Osteocyte (in vitro differentiated cells): Measurements from ENCODE around the gene DHRS11. TPM values are rescaled to one million over a fixed set of nuclear protein-coding genes. Genes with fewer than 3 reads are reported as not detected.

Experiments used
- DNase-seq: peaks from one replicate; pipeline ENCODE4 v3.0.0; 2021; ENCODE audit warnings: mixed read lengths; ENCODE audit not compliant: unreplicated experiment; ENCODE audit errors: extremely low spot score
- H3K27ac Mint-ChIP-seq: one replicate; pipeline ENCODE4 v1.8.0; 2021; ENCODE audit warnings: mild to moderate bottlenecking, mixed read lengths; ENCODE audit not compliant: unreplicated experiment
- H3K27me3 Mint-ChIP-seq: one replicate; pipeline ENCODE4 v1.8.0; 2021; ENCODE audit warnings: mixed read lengths; ENCODE audit not compliant: unreplicated experiment
- H3K36me3 Mint-ChIP-seq: one replicate; pipeline ENCODE4 v1.8.0; 2021; ENCODE audit warnings: mixed read lengths; ENCODE audit not compliant: unreplicated experiment
- H3K4me1 Mint-ChIP-seq: one replicate; pipeline ENCODE4 v1.8.0; 2021; ENCODE audit warnings: mixed read lengths; ENCODE audit not compliant: unreplicated experiment
- H3K4me3 Mint-ChIP-seq: one replicate; pipeline ENCODE4 v1.8.0; 2021; ENCODE audit warnings: mild to moderate bottlenecking, moderate library complexity, mixed read lengths; ENCODE audit not compliant: unreplicated experiment
- H3K9me3 Mint-ChIP-seq: one replicate; pipeline ENCODE4 v1.8.0; 2021; ENCODE audit warnings: mixed read lengths; ENCODE audit not compliant: unreplicated experiment
- total RNA-seq: library from RNA; stranded (reverse); gene quantifications from 2 replicates; pipeline ENCODE4 v1.2.1, GENCODE V29; 2021
- TF ChIP-seq, protein P1 (sequence below): fragments of 200-600 bp; sonication (generic); IDR thresholded peaks from 2 replicates; pipeline ENCODE4 v1.5.0; 2021; ENCODE audit warnings: antibody characterized with exemption, mild to moderate bottlenecking, moderate library complexity

The DHRS11 gene
- total RNA-seq, 1 donor from 2014 or later = 7.1 TPM

DNA sequence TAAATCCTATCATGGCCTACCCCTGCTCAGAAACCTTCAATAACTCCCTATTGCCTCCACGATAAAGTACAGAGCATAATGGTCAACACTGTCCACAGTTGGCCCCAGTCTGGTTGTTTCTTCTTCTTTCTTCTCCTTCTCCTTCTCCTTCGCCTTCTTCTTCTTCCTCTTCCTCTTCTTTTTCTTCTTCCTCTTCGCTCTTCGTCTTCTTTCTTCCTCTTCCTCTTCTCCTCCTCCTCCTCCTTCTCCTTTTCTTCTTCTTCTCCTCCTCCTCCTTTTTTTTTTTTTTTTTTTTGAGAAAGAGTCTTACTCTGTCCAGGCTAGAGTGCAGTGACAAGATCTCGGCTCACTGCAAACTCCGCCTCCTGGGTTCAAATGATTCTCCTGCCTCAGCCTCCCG lies 33.5 kb downstream of the DHRS11 start:
- Mint-ChIP-seq H3K36me3 (no peaks in the 10 kb centered on the region), H3K27me3 (no peaks in the 10 kb centered on the region)
- TF ChIP-seq, protein P1, sequence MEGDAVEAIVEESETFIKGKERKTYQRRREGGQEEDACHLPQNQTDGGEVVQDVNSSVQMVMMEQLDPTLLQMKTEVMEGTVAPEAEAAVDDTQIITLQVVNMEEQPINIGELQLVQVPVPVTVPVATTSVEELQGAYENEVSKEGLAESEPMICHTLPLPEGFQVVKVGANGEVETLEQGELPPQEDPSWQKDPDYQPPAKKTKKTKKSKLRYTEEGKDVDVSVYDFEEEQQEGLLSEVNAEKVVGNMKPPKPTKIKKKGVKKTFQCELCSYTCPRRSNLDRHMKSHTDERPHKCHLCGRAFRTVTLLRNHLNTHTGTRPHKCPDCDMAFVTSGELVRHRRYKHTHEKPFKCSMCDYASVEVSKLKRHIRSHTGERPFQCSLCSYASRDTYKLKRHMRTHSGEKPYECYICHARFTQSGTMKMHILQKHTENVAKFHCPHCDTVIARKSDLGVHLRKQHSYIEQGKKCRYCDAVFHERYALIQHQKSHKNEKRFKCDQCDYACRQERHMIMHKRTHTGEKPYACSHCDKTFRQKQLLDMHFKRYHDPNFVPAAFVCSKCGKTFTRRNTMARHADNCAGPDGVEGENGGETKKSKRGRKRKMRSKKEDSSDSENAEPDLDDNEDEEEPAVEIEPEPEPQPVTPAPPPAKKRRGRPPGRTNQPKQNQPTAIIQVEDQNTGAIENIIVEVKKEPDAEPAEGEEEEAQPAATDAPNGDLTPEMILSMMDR = no peak

DNA sequence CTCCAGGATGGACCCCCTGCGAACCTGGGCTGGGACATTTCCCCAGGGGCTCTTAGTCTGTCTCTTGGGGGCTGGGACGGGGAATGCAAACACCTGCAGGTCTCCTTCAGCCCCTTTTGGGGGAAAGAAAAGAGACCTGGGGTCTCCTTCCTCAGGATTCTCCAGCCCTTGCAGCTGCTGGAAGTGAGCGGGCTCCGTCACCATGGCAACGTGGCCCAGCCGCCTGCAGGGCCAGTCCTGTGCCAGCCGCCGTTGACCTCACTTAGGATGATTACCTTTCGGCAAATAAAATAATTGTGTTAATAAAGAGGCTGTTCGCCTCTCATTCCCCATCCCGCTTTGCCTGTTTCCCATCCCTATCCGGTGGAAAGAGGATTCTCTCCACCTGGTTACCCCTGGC lies 35.4 kb downstream of the DHRS11 start:
- Mint-ChIP-seq H3K4me3 (no peak overlapping the region), H3K9me3 (no peaks in the 10 kb centered on the region), H3K4me1 (no peaks in the 10 kb centered on the region), H3K27ac (no peak overlapping the region), H3K27me3 (peaks cover 17% of the 10 kb centered on the region), H3K36me3 (no peaks in the 10 kb centered on the region)
- TF ChIP-seq, protein P1 = no peak
- no peak for DNase-seq

More for the DNA sequence above, 33.5 kb downstream of the DHRS11 start:
- Mint-ChIP-seq H3K4me1 (no peaks in the 10 kb centered on the region), H3K27ac (no peak overlapping the region), H3K4me3 (no peak overlapping the region), H3K9me3 (no peaks in the 10 kb centered on the region)
- DNase-seq = no peak

DNA sequence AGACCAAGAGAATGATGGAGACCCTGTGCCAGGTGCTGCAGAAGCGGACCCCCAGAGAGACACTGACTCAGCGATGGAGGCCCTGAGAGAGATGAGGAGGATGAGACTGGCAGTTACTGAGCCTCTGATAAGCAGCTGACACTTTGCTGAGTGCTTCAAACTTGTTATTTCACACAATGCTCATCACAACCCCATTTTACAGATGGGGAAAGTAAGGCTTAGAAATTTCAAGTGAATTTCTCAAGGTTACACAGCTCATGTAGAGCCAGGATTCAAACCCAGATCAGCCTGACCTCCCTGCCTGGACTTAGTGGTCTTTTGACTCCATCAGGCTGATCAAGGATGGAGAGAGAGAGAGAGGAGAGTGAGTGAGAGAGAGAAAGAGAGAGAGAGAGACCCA lies 36.9 kb downstream of the DHRS11 start:
- no peak for DNase-seq
- Mint-ChIP-seq H3K4me3 (no peak overlapping the region), H3K9me3 (no peaks in the 10 kb centered on the region), H3K27ac (no peak overlapping the region), H3K4me1 (peaks cover 10% of the 10 kb centered on the region), H3K36me3 (no peaks in the 10 kb centered on the region), H3K27me3 (peaks cover 31% of the 10 kb centered on the region)
- TF ChIP-seq, protein P1 = no peak

- Mint-ChIP-seq H3K27me3 (peaks cover 39% of the 10 kb centered on the region), H3K36me3 (no peaks in the 10 kb centered on the region), H3K27ac (no peak overlapping the region), H3K4me3 (no peak overlapping the region), H3K4me1 (peaks cover 13% of the 10 kb centered on the region), H3K9me3 (no peaks in the 10 kb centered on the region)
- TF ChIP-seq, protein P1 = peak; percentile 98
- DNase-seq = peak; percentile 93
Measured at GRCh38 chr17:36629252-36629847, 37.7 kb downstream of the DHRS11 start.

GRCh38 chr17:36629970-36630502 lies 38.4 kb downstream of the DHRS11 start:
- no peak overlapping the region for H3K4me3 Mint-ChIP-seq
- TF ChIP-seq, protein P1 = no peak
- peaks cover 46% of the 10 kb centered on the region for H3K27me3 Mint-ChIP-seq
- no peak overlapping the region for H3K27ac Mint-ChIP-seq
- peaks cover 13% of the 10 kb centered on the region for H3K4me1 Mint-ChIP-seq
- H3K9me3 Mint-ChIP-seq = no peaks in the 10 kb centered on the region
- DNase-seq = no peak
- no peaks in the 10 kb centered on the region for H3K36me3 Mint-ChIP-seq
